Spinal cord (tissue), 10 donors: ENCODE data around the gene RBM44. TPM values are rescaled to one million over a fixed set of nuclear protein-coding genes. Genes with fewer than 3 reads are reported as not detected.
"Not testable (repeated sequence)": the region's sequence is repeated elsewhere in the genome, so short reads cannot be mapped to it uniquely, and the experiment has no call there.

Experiments used
- DNase-seq, 6 donors: peaks; one replicate each; pipeline versions ENCODE4 v3.0.0 to v3.0.0-alpha.2; 2013 to 2015; ENCODE audit warnings: low spot score in 6 of 6, low read depth in 4 of 6
- H3K27ac ChIP-seq: one replicate; pipeline ENCODE4 v1.5.1; 2013; ENCODE audit warnings: low read depth, low read length, control low read depth
- H3K27me3 ChIP-seq: one replicate; pipeline ENCODE4 v1.6.1; 2013; ENCODE audit warnings: low read length; ENCODE audit not compliant: control insufficient read depth, insufficient read depth
- H3K36me3 ChIP-seq: one replicate; pipeline ENCODE4 v1.6.1; 2013; ENCODE audit warnings: low read length; ENCODE audit not compliant: control insufficient read depth, insufficient read depth
- H3K4me1 ChIP-seq: one replicate; pipeline ENCODE4 v1.6.1; 2013; ENCODE audit warnings: low read length; ENCODE audit not compliant: control insufficient read depth, insufficient read depth
- H3K4me3 ChIP-seq: one replicate; pipeline ENCODE4 v1.5.1; 2013; ENCODE audit warnings: low read depth, low read length, control low read depth
- H3K9me3 ChIP-seq: one replicate; pipeline ENCODE4 v1.6.1; 2013; ENCODE audit warnings: low read length; ENCODE audit not compliant: control insufficient read depth, insufficient read depth
- WGBS: methylation state at CpG from one replicate; pipeline ENCODE4 v1.1.5; 2013; ENCODE audit warnings: missing lambda C conversion rate; ENCODE audit not compliant: insufficient coverage; 5-methylcytosine and 5-hydroxymethylcytosine counted together
- polyA plus RNA-seq, 2 donors: library from polyadenylated mRNA; unstranded; fragments of 120-200 nt; gene quantifications; one replicate each; pipeline ENCODE4 v1.2.1, GENCODE V29; 2013; ENCODE audit not compliant: insufficient read length in 2 of 2
- total RNA-seq, 2 donors: library from RNA; depleted of rRNA in 1 of 2; stranded (reverse); fragments of 120-200 nt in 1 of 2; fragments of >200 nt in 1 of 2; gene quantifications; one replicate each; pipeline versions ENCODE4 v1.2.3 to v1.2.4, GENCODE V29; 2013 to 2014
- donor health status: healthy.

The RBM44 gene
- total and polyA plus RNA-seq, 4 donors, result 0.59 to 1.5 (median 0.88) TPM

DNA sequence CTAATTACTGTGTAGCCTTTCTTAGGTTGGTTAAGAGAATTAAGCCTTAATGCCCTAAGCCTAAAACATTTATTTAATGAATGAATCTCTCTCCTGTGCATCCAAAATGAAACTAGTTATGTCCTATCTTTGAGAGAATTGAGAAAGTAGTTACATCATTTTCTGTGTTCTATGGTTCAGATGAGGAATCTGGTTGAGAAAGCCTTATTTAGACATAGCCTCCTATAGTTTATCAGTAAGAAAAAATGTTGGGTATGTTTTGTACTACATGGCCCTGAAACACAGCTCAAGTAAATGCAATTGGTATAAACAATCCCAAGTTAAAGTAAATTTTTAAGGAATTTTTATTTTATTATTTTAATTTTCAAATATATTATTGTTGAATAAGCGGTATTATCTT, 35.0 kb downstream of the RBM44 start:
- Histone ChIP-seq H3K4me1 (no peaks in the 10 kb centered on the region), H3K4me3 (no peak overlapping the region), H3K27me3 (no peaks in the 10 kb centered on the region), H3K27ac (no peak overlapping the region), H3K9me3 (no peaks in the 10 kb centered on the region), H3K36me3 (no peaks in the 10 kb centered on the region)
- WGBS, result no CpG with 5 or more reads among the region's 1 CpG
- DNase-seq, result no peak

DNA sequence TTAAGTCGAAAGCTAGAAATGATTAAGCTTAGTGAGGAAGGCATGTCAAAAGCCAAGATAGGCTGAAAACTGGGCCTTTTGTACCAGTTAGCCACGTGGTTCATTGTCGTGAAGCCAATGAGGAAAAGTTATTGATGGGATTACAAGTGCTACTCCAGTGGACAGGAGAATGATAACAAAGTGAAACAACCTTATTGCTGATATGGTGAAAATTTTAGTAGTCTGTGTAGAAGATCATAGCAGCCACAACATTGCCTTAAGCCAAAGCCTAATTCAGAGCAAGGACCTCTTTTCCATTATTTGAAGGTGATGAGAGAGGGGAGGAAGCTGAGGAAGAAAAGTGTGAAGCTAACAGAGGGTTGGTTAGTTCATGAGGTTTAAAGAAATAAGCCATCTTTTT, 36.8 kb downstream of the RBM44 start:
- H3K4me1 ChIP-seq, result no peaks in the 10 kb centered on the region
- H3K4me3 ChIP-seq, result no peak overlapping the region
- H3K27ac ChIP-seq, result no peak overlapping the region
- WGBS, result 63% methylated on average over 3 of the region's 3 CpGs
- no peaks in the 10 kb centered on the region for H3K27me3 ChIP-seq
- no peaks in the 10 kb centered on the region for H3K9me3 ChIP-seq
- H3K36me3 ChIP-seq, result no peaks in the 10 kb centered on the region
- no peak for DNase-seq

DNA sequence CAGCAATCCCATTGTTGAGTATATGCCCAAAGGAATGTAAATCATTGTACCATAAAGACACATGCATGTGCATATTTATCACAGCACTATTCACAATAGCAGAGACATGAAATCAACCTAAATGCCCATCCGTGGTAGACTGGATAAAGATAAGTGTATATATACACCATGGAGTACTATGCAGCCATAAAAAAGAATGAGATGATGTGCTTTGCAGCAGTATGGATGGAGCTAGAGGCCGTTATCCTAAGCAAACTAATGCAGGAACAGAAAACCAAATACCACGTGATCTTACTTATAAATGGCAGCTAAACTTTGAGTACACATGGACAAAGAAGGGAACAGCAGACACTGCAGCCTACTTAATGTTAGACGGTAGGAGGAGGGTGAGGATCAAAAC, 42.5 kb downstream of the RBM44 start:
- Histone ChIP-seq H3K36me3 (no peaks in the 10 kb centered on the region), H3K9me3 (no peaks in the 10 kb centered on the region), H3K27ac (no peak overlapping the region), H3K27me3 (no peaks in the 10 kb centered on the region), H3K4me3 (no peak overlapping the region), H3K4me1 (no peaks in the 10 kb centered on the region)
- WGBS, result no CpG with 5 or more reads among the region's 4 CpGs
- no peak for DNase-seq

DNA sequence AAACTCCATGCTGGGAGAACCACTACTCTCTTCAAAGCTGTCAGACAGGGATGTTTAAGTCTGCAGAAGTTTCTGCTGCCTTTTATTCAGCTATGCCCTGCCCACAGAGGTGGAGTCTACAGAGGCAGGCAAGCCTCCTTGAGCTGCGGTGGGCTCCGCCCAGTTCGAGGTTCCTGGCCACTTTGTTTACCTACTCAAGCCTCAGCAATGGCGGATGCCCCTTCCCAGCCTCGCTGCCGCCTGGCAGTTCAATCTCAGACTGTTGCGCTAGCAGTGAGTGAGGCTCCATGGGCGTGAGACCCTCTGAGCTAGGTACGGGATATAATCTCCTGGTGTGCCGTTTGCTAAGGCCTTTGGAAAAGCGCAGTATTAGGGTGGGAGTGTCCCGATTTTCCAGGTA, 50.4 kb downstream of the RBM44 start:
- DNase-seq, H3K36me3 ChIP-seq, H3K27me3 ChIP-seq, H3K27ac ChIP-seq, H3K4me1 ChIP-seq, H3K4me3 ChIP-seq, H3K9me3 ChIP-seq: not testable (repeated sequence)
- 93% methylated on average over 12 of the region's 12 CpGs for WGBS

DNA sequence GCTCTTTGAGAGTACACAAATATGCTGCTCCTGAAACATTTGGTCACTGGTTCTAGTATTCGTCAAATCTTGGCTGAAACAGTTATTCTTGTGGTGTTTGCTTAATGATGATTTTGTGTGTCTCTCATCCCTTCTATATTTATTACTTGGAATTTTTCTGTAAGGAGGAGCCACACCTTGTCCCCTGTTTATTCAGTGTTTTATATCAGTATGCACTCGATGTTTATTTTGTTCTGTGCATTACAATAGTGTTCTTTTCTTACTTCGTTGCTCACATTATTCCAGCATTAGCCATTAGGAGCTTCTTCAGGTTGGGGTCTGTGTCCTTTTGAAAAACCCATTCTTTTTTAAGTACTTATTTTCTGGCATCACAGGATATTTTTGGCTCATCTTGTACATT, 55.7 kb downstream of the RBM44 start:
- no peaks in the 10 kb centered on the region for H3K9me3 ChIP-seq
- H3K27me3 ChIP-seq, result peaks cover 6% of the 10 kb centered on the region
- no peak for DNase-seq
- H3K36me3 ChIP-seq, result no peaks in the 10 kb centered on the region
- no CpG with 5 or more reads among the region's 3 CpGs for WGBS
- no peak overlapping the region for H3K4me3 ChIP-seq
- H3K4me1 ChIP-seq, result peaks cover 17% of the 10 kb centered on the region
- H3K27ac ChIP-seq, result no peak overlapping the region

DNA sequence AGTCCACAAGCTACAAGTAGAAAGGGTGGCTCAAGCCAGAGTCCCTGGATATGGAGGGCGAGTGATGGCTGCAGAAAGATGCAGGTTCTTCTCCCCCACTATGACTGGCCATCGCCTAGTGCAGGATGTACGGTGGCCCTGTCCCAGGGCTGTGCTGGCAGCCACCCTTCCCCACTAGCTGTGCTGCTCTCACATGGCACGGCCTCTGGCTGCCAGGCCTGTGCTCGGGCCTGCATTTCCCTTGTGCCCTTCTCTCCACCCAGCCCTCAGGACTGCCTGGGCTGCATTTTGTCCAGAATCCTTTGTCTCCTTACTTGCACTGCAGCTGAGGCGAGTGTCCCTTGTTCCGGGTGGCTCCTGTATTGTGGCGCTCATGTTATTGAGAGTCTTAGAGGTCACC, 59.2 kb downstream of the RBM44 start:
- Histone ChIP-seq H3K27me3 (peaks cover 9% of the 10 kb centered on the region), H3K4me3 (no peak overlapping the region), H3K4me1 (peaks cover 34% of the 10 kb centered on the region), H3K27ac (no peak overlapping the region), H3K36me3 (peaks cover 3% of the 10 kb centered on the region), H3K9me3 (no peaks in the 10 kb centered on the region)
- DNase-seq, result no peak
- WGBS, result 68% methylated on average over 8 of the region's 8 CpGs

DNA sequence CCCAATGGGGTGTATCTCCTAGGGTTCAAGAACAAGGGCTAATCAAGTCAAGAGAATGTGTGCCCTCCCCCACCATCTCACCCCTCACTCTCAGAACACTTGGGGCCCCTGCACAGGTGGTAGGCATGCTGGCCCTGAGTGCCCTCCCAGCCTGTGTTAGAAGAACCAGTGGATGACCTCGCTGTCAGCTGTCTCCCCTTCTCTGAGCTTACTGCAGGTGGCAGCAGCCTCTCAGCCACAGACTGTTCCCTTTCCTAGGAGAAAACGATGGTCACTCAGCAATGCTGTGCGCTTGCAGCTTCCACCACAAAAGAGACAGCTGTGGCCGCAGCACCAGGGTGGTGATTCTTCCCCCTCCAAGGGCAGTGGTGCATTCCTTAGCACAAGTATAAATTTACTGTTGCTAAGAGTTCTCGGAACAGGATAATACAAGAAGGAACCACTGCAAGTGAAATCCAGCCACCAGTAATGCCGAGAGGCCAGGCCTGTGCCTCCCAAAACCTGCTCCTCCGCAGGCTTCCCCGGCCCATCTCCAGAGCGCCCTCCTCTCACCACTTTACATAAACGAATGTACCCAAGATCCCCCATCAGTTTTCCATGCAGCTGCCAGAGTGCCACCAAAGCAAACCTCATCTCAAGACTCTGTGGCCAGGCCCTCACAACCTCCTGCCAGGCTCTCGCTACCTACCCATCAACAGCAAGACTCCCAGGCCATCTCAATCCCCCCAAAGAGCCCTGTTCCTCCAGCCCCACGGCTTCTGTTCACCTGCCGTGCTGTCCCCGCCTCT, 59.9 kb downstream of the RBM44 start:
- 32% methylated on average over 14 of the region's 14 CpGs for WGBS

DNA sequence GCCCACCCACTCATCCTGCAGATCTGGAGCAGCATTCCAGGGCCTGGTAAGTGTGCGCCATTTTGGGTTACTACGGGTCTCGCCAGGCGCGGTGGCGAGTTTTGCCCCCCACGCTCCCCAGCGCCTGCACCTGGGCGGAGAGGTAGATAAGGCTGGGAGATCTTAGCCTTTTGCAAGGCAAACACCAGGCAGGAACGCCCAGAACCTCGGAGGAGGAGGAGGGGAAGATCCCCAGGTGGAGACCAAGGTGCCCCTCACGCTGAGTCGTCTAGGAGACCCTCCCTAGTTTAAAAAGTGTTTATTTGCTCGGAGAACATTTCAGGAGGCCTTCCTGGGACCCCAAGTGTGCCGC, 60.5 kb downstream of the RBM44 start:
- Histone ChIP-seq H3K27me3 (peaks cover 9% of the 10 kb centered on the region), H3K36me3 (peaks cover 10% of the 10 kb centered on the region), H3K4me3 (peak overlapping the region; percentile 21), H3K27ac (peak overlapping the region; percentile 69), H3K4me1 (peaks cover 47% of the 10 kb centered on the region), H3K9me3 (no peaks in the 10 kb centered on the region)
- no peak for DNase-seq
- WGBS, result 40% methylated on average over 15 of the region's 15 CpGs

More for the DNA sequence above, 59.9 kb downstream of the RBM44 start:
- peak overlapping the region; percentile 69 for H3K27ac ChIP-seq
- peak overlapping the region; percentile 21 for H3K4me3 ChIP-seq
- no peaks in the 10 kb centered on the region for H3K9me3 ChIP-seq
- H3K36me3 ChIP-seq, result peaks cover 6% of the 10 kb centered on the region
- H3K4me1 ChIP-seq, result peaks cover 41% of the 10 kb centered on the region
- peaks cover 9% of the 10 kb centered on the region for H3K27me3 ChIP-seq
- peak; percentile 62 to 94 (median 74) for DNase-seq

DNA sequence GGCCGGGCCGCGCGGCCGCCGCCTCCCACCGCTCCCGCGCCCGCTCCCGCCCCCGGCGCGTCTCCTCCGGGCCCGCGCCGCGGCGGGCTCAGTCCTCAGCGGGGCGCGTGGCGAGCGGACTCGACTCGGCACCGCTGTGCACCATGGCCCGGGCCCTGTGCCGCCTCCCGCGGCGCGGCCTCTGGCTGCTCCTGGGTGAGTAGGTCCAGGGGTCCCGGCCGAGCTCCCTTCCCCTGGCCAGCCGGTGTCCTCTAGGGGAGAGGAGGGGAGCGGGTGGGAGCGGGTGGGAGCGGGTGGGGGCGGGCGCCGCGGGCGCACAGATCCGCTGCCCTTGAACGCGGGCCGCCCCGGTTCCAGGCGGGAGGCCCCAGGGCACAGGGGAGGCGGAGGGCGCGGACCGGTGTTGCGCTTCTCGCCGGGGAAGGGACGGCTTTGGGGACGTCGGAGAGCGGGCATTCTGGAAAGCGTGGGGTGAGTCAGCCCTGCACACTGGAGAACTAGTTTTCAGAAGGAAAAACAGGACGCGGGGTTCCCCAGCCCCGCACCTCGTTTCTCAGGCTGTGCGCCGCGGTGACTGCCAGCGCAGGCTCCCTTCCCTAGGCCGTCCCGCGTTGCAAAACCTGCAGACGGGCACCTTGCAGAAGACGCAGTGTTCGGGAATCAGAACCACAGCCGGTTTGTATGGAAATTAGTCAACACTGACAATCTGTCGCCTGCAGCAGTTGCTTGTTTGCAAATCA, 61.1 kb downstream of the RBM44 start, which contains the start of gene RAMP1:
Gene RAMP1 (plus strand): TSS at position 91 of the 740 bp plus-strand sequence. CDS start 53 bp downstream, at position 144.
- peaks cover 9% of the 10 kb centered on the region for H3K27me3 ChIP-seq
- H3K27ac ChIP-seq, result peak within 1 kb of the TSS; percentile 75
- H3K4me1 ChIP-seq, result peaks cover 53% of the 10 kb centered on the region
- no peaks in the 10 kb centered on the region for H3K9me3 ChIP-seq
- H3K4me3 ChIP-seq, result peak within 1 kb of the TSS; percentile 44
- DNase-seq, result peak in 3 of 6 donors; percentile 30 to 67 (median 57)
- peaks cover 12% of the 10 kb centered on the region for H3K36me3 ChIP-seq
- under 1% methylated on average over 73 of the region's 79 CpGs for WGBS
